Gastrocnemius medialis (tissue), 4 donors: Measurements from ENCODE around the gene PRKCH. TPM values are rescaled to one million over a fixed set of nuclear protein-coding genes. Genes with fewer than 3 reads are reported as not detected.

Source experiments
- ATAC-seq, 2 donors: fragments of 150-250 bp; one replicate each; pipeline ENCODE4 v1.9.1; 2016
- DNase-seq, 2 donors: peaks; one replicate each; pipeline ENCODE4 v3.0.0-alpha.2; 2019
- H3K27ac ChIP-seq, 4 donors: fragments of 200-600 bp; sonication (generic); 1 replicate in 1 of 4; 2 replicates in 3 of 4; pipeline ENCODE4 v1.5.1; 2016 to 2018; ENCODE audit warnings: mild to moderate bottlenecking in 2 of 4, moderate library complexity in 1 of 4
- H3K27me3 ChIP-seq, 3 donors: fragments of 200-600 bp; sonication (generic) in 2 of 3; 1 replicate in 1 of 3; 2 replicates in 2 of 3; pipeline versions ENCODE4 v1.5.1 to v1.6.0; 2016 to 2019; ENCODE audit warnings: mild to moderate bottlenecking in 1 of 3, moderate library complexity in 1 of 3
- H3K36me3 ChIP-seq, 2 donors: fragments of 200-600 bp; sonication (generic) in 1 of 2; one replicate each; pipeline ENCODE4 v1.5.1; 2017 to 2018
- H3K4me1 ChIP-seq, 2 donors: fragments of 200-600 bp; sonication (generic) in 1 of 2; one replicate each; pipeline ENCODE4 v1.5.1; 2016 to 2017; ENCODE audit warnings: mild to moderate bottlenecking in 2 of 2
- H3K4me3 ChIP-seq, 4 donors: fragments of 200-600 bp; sonication (generic) in 3 of 4; 1 replicate in 1 of 4; 2 replicates in 3 of 4; pipeline ENCODE4 v1.5.1; 2016 to 2019; ENCODE audit warnings: mild to moderate bottlenecking in 2 of 4
- H3K9me3 ChIP-seq, 3 donors: fragments of 200-600 bp; sonication (generic) in 2 of 3; 1 replicate in 1 of 3; 2 replicates in 2 of 3; pipeline ENCODE4 v1.5.1; 2016 to 2019
- POLR2A ChIP-seq, 2 donors: fragments of 450-650 bp; IDR thresholded peaks; one replicate each; pipeline ENCODE4 v1.6.1; 2017; ENCODE audit warnings: antibody characterized with exemption in 2 of 2, mild to moderate bottlenecking in 2 of 2, moderate library complexity in 2 of 2
- in situ Hi-C, 4 donors: fragments of 200-750 bp; cut with MboI; loops; one replicate each; pipeline versions ENCODE4 v1.15.0 to v1.8.0; 2017; ENCODE audit warnings: low sequenced_read_pairs in 4 of 4
- intact Hi-C: fragments of 100-400 bp; cut with DNase I; formaldehyde crosslinking; loops from one replicate; pipeline ENCODE4 v1.15.1; 2023; ENCODE audit warnings: low total_unique reads
- total RNA-seq, 4 donors: library from RNA; depleted of rRNA; stranded (reverse); fragments of >200 nt; gene quantifications; one replicate each; pipeline versions ENCODE4 v1.1.0 to v1.2.3, GENCODE V29; 2016
- TF ChIP-seq, protein P1 (sequence below), 5 experiments: fragments of 450-650 bp in 3 of 5; fragments of 200-600 bp in 2 of 5; sonication (generic) in 2 of 5; IDR thresholded peaks in 4 of 5; conservative IDR thresholded peaks in 1 of 5; 1 replicate in 4 of 5; 2 replicates in 1 of 5; pipeline ENCODE4 v1.5.1; 2016 to 2019; ENCODE audit warnings: antibody characterized with exemption in 5 of 5, mild to moderate bottlenecking in 3 of 5, moderate library complexity in 3 of 5

The PRKCH gene
- total RNA-seq, 4 donors from 2014 or later, result 11.3 to 32.4 (median 16.6) TPM

DNA sequence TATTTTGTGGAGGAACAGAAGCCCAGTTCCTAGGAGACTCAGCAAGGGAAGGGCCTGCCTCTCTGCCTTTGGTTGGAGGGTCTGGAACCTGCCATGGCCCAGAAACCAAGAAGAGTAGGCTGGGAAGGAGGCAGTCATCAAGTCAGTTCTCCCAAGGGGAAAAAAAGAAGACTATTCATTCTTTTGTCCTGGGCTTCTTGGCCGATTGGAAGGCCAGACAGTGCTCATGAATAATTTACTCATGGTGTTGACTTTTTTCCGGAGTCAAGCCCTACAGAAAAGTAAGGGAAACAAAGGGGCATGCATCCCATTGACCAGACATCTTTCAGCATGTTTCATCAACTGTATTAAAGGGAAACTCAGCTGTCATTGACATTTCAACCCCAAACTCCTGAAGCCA lies 168.1 kb downstream of the PRKCH start:
- intact Hi-C loops, result no loop called here
- in situ Hi-C loops, result no loop called here
- peaks cover 0 to 7% of the 10 kb centered on the region in 2 donors for H3K4me1 ChIP-seq

DNA sequence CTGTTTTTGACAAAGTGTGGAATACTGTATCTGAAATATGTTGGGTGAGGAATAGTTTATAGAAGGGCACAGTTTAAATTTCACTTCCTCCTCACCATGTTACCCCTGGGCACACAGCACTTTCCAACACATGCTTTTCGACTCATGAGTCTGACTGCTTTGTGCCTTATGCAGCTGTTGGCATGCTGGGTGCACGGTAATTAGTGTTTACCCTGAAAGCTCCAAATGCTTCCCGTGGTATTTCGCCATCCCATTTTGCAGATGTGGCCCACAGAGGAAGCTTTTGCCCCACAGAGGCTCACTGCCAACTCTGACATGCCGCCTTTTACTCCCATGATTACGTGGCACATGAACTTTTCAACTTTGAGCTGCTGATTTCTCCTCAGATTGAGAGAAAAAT lies 168.6 kb downstream of the PRKCH start:
- H3K9me3 ChIP-seq, result no peaks in the 10 kb centered on the region
- H3K4me1 ChIP-seq, result peaks cover 0 to 7% of the 10 kb centered on the region in 2 donors
- ATAC-seq (no peak), DNase-seq (peak; percentile 22 to 36)
- H3K4me3 ChIP-seq, result no peak overlapping the region
- H3K27me3 ChIP-seq, result no peaks in the 10 kb centered on the region
- intact Hi-C loops, result no loop called here
- no peaks in the 10 kb centered on the region for H3K36me3 ChIP-seq
- peak overlapping the region; percentile 16 to 39 (median 24) for H3K27ac ChIP-seq
- in situ Hi-C loops, result no loop called here
- peak in 1 of 2 donors; percentile 15 for TF ChIP-seq POLR2A (IDR thresholded peaks at IDR 0.05)
- TF ChIP-seq, protein P1, sequence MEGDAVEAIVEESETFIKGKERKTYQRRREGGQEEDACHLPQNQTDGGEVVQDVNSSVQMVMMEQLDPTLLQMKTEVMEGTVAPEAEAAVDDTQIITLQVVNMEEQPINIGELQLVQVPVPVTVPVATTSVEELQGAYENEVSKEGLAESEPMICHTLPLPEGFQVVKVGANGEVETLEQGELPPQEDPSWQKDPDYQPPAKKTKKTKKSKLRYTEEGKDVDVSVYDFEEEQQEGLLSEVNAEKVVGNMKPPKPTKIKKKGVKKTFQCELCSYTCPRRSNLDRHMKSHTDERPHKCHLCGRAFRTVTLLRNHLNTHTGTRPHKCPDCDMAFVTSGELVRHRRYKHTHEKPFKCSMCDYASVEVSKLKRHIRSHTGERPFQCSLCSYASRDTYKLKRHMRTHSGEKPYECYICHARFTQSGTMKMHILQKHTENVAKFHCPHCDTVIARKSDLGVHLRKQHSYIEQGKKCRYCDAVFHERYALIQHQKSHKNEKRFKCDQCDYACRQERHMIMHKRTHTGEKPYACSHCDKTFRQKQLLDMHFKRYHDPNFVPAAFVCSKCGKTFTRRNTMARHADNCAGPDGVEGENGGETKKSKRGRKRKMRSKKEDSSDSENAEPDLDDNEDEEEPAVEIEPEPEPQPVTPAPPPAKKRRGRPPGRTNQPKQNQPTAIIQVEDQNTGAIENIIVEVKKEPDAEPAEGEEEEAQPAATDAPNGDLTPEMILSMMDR (IDR thresholded peaks at IDR 0.05 in 4 of 5, conservative IDR thresholded peaks at IDR 0.05 in 1 of 5), result no peak

More for the DNA sequence above, 168.1 kb downstream of the PRKCH start:
- Histone ChIP-seq H3K9me3 (no peaks in the 10 kb centered on the region), H3K36me3 (no peaks in the 10 kb centered on the region), H3K27ac (peak overlapping the region in 3 of 4 donors; percentile 20 to 39 (median 28)), H3K4me3 (no peak overlapping the region), H3K27me3 (no peaks in the 10 kb centered on the region)
- no peak for ATAC-seq
- no peak for DNase-seq
- no peak for TF ChIP-seq POLR2A (IDR thresholded peaks at IDR 0.05)
- TF ChIP-seq, protein P1 (IDR thresholded peaks at IDR 0.05 in 4 of 5, conservative IDR thresholded peaks at IDR 0.05 in 1 of 5), result no peak

DNA sequence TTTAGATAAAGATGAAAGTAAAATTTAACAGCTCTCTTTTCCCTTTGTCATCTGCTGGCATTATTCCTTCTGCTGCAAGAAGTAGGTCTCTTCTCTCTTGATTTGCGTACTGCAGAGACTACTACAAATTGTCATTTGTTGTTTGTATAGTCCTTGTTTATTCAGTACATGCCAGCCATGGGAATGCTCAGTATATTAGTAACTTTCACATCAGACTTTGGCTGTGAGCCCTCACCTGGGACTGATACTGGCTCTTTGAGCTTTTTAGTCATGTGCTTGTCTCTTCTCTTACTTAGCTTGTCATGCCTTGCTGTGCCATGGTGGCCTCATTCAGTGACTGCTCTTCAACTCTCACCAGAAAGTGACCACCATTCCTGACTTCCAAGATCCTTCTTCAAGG lies 169.8 kb downstream of the PRKCH start:
- no peak for TF ChIP-seq POLR2A (IDR thresholded peaks at IDR 0.05)
- TF ChIP-seq, protein P1 (IDR thresholded peaks at IDR 0.05 in 4 of 5, conservative IDR thresholded peaks at IDR 0.05 in 1 of 5), result no peak
- Histone ChIP-seq H3K27me3 (no peaks in the 10 kb centered on the region), H3K27ac (no peak overlapping the region), H3K4me1 (peaks cover 0 to 7% of the 10 kb centered on the region in 2 donors), H3K9me3 (no peaks in the 10 kb centered on the region), H3K4me3 (no peak overlapping the region), H3K36me3 (no peaks in the 10 kb centered on the region)
- ATAC-seq (no peak), DNase-seq (no peak)
- intact Hi-C loops (no loop called here), in situ Hi-C loops (no loop called here)

DNA sequence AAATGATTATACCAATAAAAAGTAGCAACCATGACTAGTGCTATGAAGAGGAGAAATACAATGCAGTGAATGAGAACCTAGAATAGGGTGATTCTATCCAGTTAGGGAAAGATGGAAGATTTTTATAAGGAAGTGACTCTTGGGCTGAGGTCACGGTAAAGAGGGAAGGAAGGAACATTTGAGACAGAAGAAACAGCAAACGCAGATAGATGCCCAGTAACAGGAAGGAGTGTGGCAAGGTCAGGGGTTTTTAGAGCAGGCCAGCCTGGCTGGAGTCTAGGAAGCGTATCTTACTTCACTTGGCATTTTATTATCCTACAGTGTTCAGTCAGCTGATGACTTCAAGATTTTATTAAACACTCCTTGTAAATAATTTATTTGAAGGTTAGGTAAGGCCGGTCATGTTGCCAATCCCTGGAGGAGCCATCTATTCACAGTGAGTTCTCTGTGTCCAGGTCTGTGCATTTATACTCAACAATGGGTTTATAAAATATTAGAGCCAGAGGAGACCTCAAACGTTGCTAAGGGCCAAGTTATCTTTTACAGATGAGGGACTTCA lies 170.6 kb downstream of the PRKCH start:
- H3K27me3 ChIP-seq, result no peaks in the 10 kb centered on the region
- intact Hi-C loops, result no loop called here
- no peaks in the 10 kb centered on the region for H3K36me3 ChIP-seq
- in situ Hi-C loops, result no loop called here
- TF ChIP-seq POLR2A (IDR thresholded peaks at IDR 0.05), result peak in 1 of 2 donors; percentile 9
- TF ChIP-seq, protein P1 (IDR thresholded peaks at IDR 0.05 in 4 of 5, conservative IDR thresholded peaks at IDR 0.05 in 1 of 5), result no peak
- H3K9me3 ChIP-seq, result no peaks in the 10 kb centered on the region
- ATAC-seq (peak in 1 of 2 donors; percentile 36), DNase-seq (peak in 1 of 2 donors; percentile 32)
- H3K27ac ChIP-seq, result no peak overlapping the region
- H3K4me1 ChIP-seq, result peaks cover 0 to 7% of the 10 kb centered on the region in 2 donors
- no peak overlapping the region for H3K4me3 ChIP-seq

DNA sequence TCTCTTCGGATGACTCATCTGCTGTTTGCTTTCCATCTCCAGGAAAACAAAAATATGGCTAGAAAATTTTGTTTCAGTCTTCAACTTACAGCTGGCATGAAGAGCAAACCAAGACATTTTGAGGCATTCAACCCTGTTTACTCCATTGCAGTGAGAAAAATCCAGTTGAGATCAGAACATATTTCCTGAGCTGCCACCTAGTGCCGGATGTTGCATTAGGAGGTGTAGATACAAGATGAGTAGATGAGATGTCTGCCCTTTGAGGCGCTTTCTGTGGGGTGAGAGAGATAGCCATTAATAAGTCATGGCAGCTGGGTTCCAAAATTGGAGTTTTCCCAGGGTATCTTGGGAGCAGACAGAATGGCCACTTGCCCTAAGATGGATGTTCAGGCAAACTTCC lies 171.1 kb downstream of the PRKCH start:
- no peak for TF ChIP-seq POLR2A (IDR thresholded peaks at IDR 0.05)
- TF ChIP-seq, protein P1 (IDR thresholded peaks at IDR 0.05 in 4 of 5, conservative IDR thresholded peaks at IDR 0.05 in 1 of 5), result no peak

More for the DNA sequence above, 171.1 kb downstream of the PRKCH start:
- Histone ChIP-seq H3K9me3 (no peaks in the 10 kb centered on the region), H3K36me3 (no peaks in the 10 kb centered on the region), H3K27me3 (no peaks in the 10 kb centered on the region), H3K4me3 (no peak overlapping the region), H3K27ac (no peak overlapping the region), H3K4me1 (peaks cover 0 to 7% of the 10 kb centered on the region in 2 donors)
- ATAC-seq (no peak), DNase-seq (no peak)
- intact Hi-C loops (no loop called here), in situ Hi-C loops (no loop called here)
